ENCODE measurements around the gene DLST. TPM values are rescaled to one million over a fixed set of nuclear protein-coding genes. Genes with fewer than 3 reads are reported as not detected.

Gene DLST
- total RNA-seq, result 58.8 and 81.3 TPM in 2 replicates

GRCh38 chr14:74881431-74882102 lies at the start of gene DLST:
Gene DLST, plus strand, starts transcription at chr14:74881916. Its CDS starts 38 bp downstream, at chr14:74881954.

DNA sequence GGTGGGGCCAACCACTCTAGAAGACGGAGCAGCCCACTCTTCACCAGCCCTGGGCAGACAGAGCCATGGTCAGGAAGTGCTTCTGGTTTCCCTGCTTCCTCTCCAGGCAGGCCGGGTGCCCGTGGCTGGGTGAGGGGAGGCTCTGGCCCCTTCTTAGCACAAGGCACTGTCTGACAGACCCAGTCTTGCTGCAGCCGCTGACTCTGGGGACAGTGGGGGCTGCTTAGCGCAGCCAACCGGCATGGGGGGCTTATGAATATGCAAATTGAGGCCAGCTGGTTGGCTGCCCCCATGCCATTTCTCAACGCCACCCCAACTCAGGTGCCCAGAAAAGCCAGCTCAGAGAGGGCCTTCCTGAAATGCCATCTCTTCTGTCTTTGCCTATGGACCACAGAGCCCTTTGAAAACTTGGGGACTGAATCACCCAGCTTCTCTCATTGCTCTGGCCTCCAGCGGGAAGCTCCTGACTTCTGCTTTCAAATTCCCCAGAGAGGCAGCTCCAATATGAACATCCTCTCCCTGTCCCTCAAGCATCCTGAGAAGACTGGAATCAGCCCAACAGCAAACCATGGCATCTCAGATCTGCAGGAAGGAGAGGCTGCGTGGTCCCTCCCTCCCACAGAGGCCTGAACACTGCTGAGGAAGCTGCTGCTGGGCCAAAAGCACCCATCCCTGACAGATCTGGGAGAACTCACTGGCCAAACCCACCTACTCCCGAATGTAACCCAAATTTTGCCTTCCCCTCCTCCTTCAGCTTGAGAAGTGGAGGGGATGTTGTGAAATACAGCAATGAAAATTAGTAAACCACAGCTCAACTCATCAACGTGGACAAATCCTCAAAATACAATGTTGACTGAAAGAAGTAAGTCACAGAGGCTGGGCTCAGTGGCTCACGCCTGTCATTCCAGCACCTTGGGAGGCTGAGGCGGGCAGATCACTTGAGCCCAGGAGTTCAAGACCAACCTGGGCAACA lies 5.5 kb upstream of the DLST start, which contains the start of gene PROX2:
PROX2 (minus strand) TSS at position 205 of the 973 bp plus-strand sequence. CDS start 12,311 bp downstream, outside the sequence.

GRCh38 chr14:74922752-74923401 lies 41.2 kb downstream of the DLST start, which contains the start of gene RPS6KL1:
Gene RPS6KL1, minus strand, starts transcription at chr14:74923260. Its CDS starts 1,719 bp downstream, at chr14:74921541.

Other genes with a start within 250 kb of the DLST start
- gene AREL1, start 168.8 kb upstream of the DLST start, total RNA-seq, result 25.6 and 36.7 TPM in 2 replicates
- 26.0 and 60.2 TPM in 2 replicates for gene FCF1, start 168.8 kb upstream of the DLST start, total RNA-seq
- gene YLPM1, start 118.6 kb upstream of the DLST start, total RNA-seq, result 11.6 and 52.0 TPM in 2 replicates
- not detected in 2 replicates for gene PROX2, start 5.8 kb upstream of the DLST start, total RNA-seq
- gene RPS6KL1, start 41.3 kb downstream of the DLST start, total RNA-seq, result 0.43 and 9.6 TPM in 2 replicates
- gene PGF, start 73.7 kb downstream of the DLST start, total RNA-seq, result 41.9 and 45.8 TPM in 2 replicates
- gene EIF2B2, start 121.0 kb downstream of the DLST start, total RNA-seq, result 64.3 and 69.4 TPM in 2 replicates
- 20.6 and 24.6 TPM in 2 replicates for gene MLH3, start 169.6 kb downstream of the DLST start, total RNA-seq
- 4.6 and 6.8 TPM in 2 replicates for gene ACYP1, start 182.1 kb downstream of the DLST start, total RNA-seq
- gene ZC2HC1C, start 187.7 kb downstream of the DLST start, total RNA-seq, result 0.68 and 0.71 TPM in 2 replicates
- 39.3 and 40.4 TPM in 2 replicates for gene NEK9, start 245.1 kb downstream of the DLST start, total RNA-seq